ENCODE results near the gene LINC01488.

LINC01488 gene

DNA sequence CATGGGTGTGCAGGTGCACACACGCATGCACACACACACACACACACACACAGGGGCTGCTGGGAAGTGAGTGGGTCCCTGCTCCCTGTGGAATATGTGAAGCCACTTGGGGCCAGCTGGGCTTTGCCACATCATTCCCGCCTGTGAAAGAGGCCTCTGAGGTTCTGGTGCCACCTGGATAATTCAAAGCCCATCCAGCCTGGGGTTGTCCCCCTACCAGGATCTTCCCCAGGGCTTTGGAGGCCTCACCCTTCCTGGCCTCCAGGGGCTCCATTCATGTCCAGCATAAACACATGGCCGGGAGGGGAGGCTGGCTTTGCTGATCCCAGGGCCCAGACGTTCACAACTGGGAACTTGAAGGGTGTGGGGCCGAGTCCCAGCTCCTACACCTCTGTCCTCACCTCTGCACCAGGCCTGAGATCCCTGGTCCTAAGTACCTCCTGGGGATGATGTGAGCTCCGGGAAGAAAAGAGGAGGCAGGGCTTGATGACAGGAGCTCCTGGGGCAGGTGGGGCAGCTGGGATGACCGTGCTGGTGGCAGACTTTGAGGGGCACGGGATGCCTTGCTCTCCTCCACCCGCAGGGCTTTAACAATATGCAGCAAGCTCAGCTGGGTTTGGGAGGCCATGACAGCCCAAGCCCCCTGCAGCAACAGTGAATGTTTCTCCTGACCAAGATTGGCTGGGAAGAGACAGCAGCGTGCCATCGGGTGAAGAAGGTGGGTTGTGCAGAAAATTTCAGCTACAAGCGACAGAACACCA lies 14.2 kb downstream of the LINC01488 start:
- DNase-seq = no peak

DNA sequence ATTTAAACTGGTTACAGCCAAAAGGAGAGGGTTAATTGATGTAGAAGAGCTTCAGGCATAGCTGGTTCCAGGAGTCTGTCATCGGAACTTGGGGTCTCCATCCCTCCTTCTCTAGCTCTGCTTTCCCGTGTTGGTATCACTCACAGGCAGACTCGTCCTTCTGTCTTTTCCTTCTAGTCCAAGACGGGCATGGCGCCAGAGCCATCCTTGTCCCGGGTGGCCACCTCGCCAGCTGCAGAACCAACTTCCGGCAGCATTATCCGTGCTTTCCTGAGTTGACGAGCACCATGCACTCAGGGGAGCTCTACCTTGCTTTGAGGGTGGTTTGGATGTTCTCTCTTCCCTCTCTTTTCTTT lies 14.7 kb downstream of the LINC01488 start:
- DNase-seq = no peak

GRCh38 chr11:69496631-69497220 lies 15.3 kb downstream of the LINC01488 start:
- no peak for DNase-seq

GRCh38 chr11:69497221-69497787 lies 15.8 kb downstream of the LINC01488 start:
- DNase-seq = no peak

DNA sequence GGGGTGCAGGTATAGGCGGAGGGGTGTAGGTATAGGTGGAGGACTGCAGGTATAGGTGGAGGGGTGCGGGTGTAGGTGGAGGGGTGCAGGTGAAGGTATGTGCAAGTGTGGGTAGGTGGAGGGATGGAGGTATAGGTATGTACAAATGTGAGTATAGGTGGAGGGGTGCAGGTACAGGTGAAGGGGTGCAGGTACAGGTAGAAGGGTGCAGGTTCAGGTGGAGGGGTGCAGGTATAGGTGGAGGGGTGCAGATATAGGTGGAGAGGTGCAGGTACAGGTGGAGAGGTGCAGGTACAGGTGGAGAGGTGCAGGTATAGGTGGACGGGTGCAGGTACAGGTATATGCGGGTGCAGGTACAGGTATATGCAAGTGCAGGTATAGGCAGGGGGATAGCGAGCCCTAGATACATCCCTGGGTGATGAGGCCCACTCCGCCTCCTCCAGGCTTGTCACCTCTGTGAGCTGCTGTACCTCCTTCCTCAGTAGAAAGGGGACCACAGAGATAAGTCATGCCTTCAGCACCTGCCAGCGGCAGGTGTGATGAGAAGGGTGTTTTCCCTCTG lies 17.2 kb downstream of the LINC01488 start:
- DNase-seq = no peak

- DNase-seq = no peak
These were observed 17.9 kb downstream of the LINC01488 start for GRCh38 chr11:69499186-69499917.

DNA sequence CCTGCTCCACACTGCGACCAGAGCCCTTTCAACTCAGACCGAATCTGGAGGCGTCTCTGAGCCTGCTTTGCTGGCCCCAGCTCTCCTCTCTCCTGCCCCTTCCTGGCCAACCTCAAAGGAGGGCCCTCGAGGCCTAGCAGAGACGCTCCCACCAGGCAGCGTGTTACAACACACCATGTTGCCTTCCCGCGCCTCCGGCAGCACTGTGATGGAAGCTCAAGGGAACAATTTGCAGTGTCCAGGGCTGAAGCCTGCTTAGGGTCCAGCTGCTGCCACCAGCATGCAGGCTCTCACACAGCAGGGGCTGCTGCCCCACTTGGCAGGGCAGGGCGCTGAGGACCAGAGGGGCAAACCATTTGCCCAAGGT lies 18.4 kb downstream of the LINC01488 start:
- DNase-seq = no peak

DNA sequence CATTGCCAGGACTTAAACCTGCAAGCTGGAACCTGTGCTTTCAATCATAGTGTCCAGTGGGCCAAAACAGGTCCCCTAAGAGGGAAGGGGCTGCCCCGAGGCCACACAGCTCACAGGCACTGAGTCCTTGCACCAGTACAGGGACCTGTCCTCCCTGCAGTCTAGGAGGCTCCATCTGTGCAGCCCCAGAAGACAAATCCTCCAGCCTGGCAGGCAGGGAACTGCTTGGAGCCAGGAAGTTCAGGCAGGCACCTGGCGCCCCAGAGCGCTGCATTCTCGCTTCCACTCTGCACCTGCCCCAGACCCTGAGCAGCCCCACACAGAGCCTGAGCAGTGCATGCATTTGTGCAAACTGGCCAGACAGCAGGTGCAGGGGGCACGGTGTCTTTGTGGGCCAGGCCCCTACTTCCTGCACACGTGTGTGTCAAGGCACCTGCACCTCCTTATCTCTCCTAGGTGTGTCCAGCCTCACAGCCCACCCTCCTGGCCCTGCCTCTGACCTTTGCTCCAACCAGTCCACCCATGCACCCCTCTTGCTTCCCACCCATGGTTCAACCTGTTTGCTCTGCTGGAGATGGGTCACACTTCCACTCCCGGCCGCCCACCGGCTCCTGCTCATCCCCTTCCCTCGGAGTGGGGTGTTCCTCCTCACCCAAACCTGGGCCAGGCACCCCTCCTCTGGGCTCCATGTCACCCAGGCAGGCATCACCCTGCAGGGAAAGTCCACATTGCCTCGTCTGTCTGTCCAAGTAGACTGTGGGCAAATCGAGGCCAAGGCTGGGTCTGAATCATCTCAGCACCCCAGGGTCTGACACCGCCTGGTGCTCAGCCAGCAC lies 19.0 kb downstream of the LINC01488 start:
- DNase-seq = no peak

- DNase-seq = no peak
These were observed 19.6 kb downstream of the LINC01488 start for GRCh38 chr11:69501121-69501489.

DNA sequence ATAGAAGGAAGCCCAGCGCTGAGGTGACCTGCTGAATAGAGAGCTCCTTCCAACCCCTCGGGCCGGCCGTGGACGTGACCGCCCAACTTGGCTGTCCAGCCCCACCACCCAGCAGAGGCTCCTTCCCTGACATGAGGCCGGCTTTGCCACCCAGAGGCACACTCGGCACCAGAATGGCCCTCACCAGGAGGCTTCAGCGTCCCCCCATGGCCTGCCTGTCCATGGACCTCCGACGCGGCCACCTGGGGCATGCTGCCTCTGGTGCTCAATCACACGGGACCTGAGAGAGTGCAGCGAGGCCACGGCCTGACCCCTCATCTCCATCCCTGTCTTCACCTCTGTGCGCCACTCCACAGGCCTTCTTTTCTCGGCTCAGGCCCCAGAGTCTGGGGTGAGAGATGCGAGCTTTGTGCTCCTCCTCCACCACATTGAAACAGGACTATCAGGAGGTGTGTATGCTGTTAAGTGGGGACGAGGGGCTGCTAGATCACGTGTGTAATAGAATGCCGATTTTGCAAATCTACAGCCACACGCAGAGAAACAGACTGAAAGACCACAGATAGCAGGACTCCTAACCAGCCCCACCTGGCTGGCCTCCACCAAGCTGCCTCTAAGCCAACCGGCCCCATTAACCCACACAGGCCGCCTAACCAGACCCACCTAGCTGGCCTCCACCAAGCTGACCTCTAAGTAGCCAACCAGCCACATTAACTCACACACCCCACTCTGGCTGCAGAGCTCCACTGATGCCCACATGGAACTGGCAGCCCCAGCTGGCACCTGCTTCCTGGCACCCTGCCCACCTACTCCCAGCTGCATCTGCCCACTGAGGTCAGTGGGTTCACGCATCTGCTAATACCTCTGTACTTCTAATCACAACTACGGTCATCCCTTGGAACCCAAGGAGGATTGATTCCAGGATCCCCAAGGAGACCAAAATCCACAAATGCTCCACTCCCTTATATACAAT lies 20.7 kb downstream of the LINC01488 start:
- DNase-seq = no peak

- no peak for DNase-seq
These were observed 22.7 kb downstream of the LINC01488 start for GRCh38 chr11:69504127-69504526.

DNA sequence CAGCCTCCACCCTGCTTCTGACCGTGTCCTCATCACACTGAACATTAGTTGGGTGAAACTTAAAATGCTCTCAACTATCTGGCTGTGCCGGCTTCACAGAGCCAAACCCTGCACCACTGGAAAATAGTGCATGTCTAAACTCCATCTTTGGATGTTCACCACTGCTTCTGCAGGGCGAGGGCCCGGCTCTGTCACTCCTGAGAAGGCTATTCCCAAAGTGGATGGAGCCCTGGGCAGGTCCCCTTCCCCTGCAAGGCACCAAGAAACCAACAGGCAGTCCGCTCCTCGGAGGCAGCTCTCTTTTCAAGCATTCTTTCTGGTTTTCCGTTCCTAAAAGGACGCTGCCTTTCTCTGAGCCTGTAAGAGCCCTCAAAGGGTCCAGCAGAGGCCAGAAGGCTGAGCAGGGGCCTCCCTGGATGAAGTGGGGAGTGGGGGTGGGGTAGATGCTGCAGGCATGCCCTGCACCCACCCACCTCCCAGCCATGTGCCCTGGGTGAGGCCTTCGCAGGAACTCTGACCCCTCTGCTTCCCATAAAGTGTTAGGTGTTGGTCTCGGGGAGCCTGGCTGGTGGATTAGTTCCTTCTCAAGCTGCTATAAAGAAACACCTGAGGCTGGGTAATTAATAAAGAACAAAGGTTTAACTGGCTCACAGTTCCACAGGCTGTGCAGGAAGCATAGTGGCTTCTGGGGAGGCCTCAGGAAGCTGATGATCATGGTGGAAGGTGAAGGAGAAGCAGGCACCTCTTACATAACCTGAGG lies 23.3 kb downstream of the LINC01488 start:
- no peak for DNase-seq

DNA sequence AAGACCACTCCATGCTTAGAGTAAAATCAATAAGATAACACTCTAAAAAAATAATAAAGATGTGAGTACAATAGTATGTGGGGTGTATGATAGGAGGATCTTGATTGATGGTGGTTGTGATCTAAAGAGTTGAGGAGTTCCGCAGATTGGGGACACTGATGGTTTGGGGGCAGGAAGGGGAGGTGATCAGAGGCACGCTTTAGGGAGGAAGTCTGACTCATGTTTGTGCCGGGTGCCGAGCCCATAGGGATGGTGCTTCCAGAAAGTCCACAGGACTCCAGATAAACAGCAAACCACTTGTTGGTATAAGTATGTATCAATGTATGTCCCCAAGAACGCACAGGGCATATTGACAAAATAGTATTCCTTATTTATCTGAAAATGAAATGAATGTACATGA lies 27.5 kb downstream of the LINC01488 start:
- no peak for DNase-seq

- no peak for DNase-seq
These were observed 27.9 kb downstream of the LINC01488 start for GRCh38 chr11:69509381-69509780.

DNA sequence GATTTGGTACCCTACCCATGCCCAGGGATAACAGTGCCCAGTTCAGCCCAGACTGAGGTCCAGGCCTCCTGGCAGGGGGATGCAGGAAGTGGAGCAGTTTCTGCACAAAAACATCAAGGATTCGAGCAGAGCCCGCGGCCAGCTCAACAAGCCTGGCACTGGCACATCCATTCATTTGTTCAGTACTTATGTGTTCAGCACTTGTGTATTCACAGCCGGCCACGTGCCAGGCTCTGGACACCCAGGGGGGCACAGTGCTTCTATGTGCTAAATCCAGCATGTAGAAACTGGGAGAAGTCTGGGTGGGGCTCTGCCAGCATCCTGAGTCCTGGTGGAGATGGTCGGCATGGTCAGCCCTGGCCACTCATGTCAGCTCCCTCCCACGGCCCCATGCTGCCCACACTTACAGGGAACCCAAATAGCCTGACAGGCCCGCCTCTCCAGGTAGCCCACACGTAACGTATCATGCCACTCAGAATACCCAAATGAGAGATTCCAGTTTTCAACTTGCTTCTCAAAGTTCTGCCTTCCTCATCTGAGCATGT lies 28.5 kb downstream of the LINC01488 start:
- DNase-seq = no peak

DNA sequence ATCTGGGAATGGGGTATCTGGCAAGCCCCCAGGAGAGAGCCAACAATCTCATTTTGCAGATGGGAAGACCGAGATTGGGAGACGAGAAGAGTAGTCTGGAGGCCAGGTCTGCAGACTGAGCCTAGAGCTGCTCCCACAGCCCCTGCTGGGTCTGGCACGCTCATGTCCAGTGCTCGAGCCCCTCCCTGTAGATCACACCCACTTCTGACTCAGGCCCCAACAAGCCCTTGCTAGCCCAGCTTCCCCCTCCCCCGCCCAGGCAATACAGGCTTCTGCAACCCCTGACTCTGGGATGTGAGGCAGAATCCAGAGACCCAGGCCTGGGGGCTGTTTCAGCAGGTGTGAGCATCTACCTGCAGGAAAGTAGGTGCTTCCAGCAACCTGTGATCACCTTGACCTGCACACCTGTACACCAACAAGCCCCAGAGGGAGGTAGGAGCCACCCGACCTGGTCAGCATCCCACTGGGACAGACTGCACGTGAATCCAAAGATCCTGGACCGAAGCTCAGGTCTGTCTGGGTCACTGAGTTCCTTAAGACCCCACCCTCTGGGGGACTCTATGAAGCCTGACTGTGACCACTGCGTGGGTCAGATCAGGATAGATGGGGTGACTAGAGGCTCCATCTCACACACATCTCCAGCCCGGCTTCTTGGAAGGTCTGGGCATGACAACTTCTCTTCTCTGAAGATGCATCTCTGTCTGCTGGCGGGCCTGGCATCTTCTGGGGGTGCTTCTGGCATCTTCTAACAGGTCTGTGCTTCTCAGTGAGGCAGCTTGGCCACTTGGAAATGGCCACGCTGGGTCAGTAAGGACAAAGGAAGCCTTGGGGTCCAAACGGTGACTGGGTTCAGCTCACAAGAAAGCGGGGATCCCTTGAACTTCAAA lies 29.3 kb downstream of the LINC01488 start:
- DNase-seq = no peak

- no peak for DNase-seq
These were observed 30.0 kb downstream of the LINC01488 start for GRCh38 chr11:69511358-69512055.

DNA sequence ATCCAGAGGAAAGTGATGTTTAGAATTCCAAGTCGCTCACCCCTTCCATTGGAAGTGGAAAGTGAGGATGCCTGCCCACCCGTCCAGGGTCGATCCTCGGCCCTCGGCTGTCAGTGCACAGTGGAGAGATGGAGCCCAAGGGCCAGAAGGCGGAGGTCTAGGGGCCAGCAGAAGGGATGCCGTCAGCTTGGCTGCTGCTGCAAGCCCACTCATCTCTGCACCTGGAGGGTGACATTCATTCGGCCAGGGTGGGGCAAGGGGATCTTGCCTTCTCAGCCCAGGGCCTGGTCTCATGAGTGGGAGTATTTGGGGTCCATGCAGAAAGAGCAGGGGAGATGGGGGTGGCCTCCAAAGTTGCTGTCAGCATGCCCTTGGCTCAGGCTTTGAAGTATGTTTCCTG lies 30.7 kb downstream of the LINC01488 start:
- DNase-seq = no peak

DNA sequence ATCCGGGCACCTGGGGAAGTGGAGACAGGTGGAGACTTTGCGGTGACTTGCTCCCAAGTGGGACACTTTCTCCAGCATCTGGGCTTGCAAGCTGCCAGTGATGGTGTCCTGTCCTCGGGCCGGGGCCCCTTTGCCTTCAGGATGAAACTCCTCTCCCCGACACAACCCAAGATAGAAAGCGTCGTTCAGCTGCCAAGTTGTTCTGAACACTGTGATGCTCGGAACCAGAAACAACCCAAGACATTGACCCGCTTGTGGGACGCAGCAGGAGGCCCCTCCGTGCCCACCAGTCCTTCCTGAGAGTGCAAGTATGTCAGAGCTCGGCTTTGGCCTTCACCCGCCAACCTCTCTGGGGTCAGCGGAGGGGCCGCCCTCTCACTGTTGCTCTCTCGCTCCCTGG lies 31.3 kb downstream of the LINC01488 start:
- DNase-seq = no peak

All from NCI-H82 (cell line).